K562 (cell line): ENCODE measurements around the gene ERMARD. TPM values are rescaled to one million over a fixed set of nuclear protein-coding genes. Genes with fewer than 3 reads are reported as not detected.

ENCODE experiments used
- ATAC-seq: fragments of 200-7000 bp; cut with Tn5 transposase; 3 replicates; pipeline ENCODE4 v1.9.1; 2020; ENCODE audit warnings: moderate library complexity
- BruUV-seq: library from RNA; stranded (reverse); fragments of 400-500 nt; replicated peaks from 2 replicates; lab custom pipeline; 2021; lab: Mats Ljungman, UMichigan
- CTCF ChIA-PET: fragments of 300-600 bp; formaldehyde crosslinking; extraction: SDS; loops from one replicate; lab custom pipeline; 2021; ENCODE audit warnings: low intra/inter-chr PET ratio; lab: Yijun Ruan, JAX
- POLR2A ChIA-PET: fragments of 300-600, 350-650 bp; sonication (Branson Sonifier 250); formaldehyde crosslinking; extraction: SDS; loops from one replicate; lab custom pipeline; 2021; ENCODE audit warnings: antibody characterized with exemption, inconsistent platforms; lab: Yijun Ruan, JAX
- DNase-seq, 4 experiments: peaks; one replicate each; pipeline versions ENCODE4 v3.0.0 to v3.0.0-alpha.2; 2011 to 2018; ENCODE audit warnings: low spot score in 3 of 4, mixed read lengths in 3 of 4; ENCODE audit errors: extremely low read depth in 1 of 4
- FAIRE-seq: peaks from 2 replicates; lab custom pipeline; 2011; peaks lifted over from hg19 to GRCh38; lab: Jason Lieb, UNC
- H2AFZ ChIP-seq: 2 replicates; pipeline ENCODE4 v1.6.0; 2011; ENCODE audit warnings: low read depth, low read length, control low read depth, inconsistent platforms
- H3K27ac ChIP-seq: fragments of 200-600 bp; 3 replicates; pipeline ENCODE4 v1.8.0; 2011; ENCODE audit warnings: low read depth, mild to moderate bottlenecking, control low read depth, inconsistent platforms, low read length, moderate library complexity, mixed read lengths; ENCODE audit errors: extremely low read depth
- H3K27me3 ChIP-seq, 2 experiments: fragments of 300-600 bp in 1 of 2; 2 replicates in 1 of 2; 3 replicates in 1 of 2; pipeline versions ENCODE4 v1.6.0 to v1.8.0; 2011; ENCODE audit warnings: inconsistent platforms in 2 of 2, low read length in 2 of 2, mild to moderate bottlenecking in 1 of 2, mixed read lengths in 1 of 2, moderate library complexity in 1 of 2; ENCODE audit not compliant: control insufficient read depth in 2 of 2, insufficient read depth in 2 of 2
- H3K36me3 ChIP-seq: fragments of 300-600 bp; 3 replicates; pipeline ENCODE4 v1.8.0; 2011; ENCODE audit warnings: mild to moderate bottlenecking, low read length, inconsistent platforms; ENCODE audit not compliant: control insufficient read depth, insufficient read depth
- H3K4me1 ChIP-seq, 2 experiments: fragments of 200-600 bp in 1 of 2; replicated peaks in 1 of 2; 2 replicates in 1 of 2; 3 replicates in 1 of 2; pipeline versions ENCODE4 v1.5.1 to v1.8.0; 2011; ENCODE audit warnings: inconsistent platforms in 2 of 2, low read length in 2 of 2, mild to moderate bottlenecking in 1 of 2, mixed read lengths in 1 of 2, moderate library complexity in 1 of 2; ENCODE audit not compliant: control insufficient read depth in 2 of 2, insufficient read depth in 2 of 2
- H3K4me2 ChIP-seq: 2 replicates; pipeline ENCODE4 v1.6.1; 2011; ENCODE audit warnings: low read length, control low read depth, inconsistent platforms, mixed read lengths; ENCODE audit not compliant: insufficient read depth
- H3K4me3 ChIP-seq: fragments of 200-600 bp; sonication (generic), shearing (Covaris generic); 2 replicates; pipeline ENCODE4 v1.5.1; 2016; ENCODE audit warnings: control low read depth, inconsistent platforms
- H3K79me2 ChIP-seq: fragments of 200-600 bp; 3 replicates; pipeline ENCODE4 v1.8.0; 2011; ENCODE audit warnings: low read length, inconsistent platforms; ENCODE audit not compliant: control insufficient read depth, insufficient read depth
- H3K9ac ChIP-seq, 2 experiments: 2 replicates each; pipeline versions ENCODE4 v1.6.0 to v1.6.1; 2011; ENCODE audit warnings: low read depth in 2 of 2, low read length in 2 of 2, control low read depth in 1 of 2, inconsistent platforms in 1 of 2, mild to moderate bottlenecking in 1 of 2, mixed read lengths in 1 of 2; ENCODE audit not compliant: insufficient read depth in 1 of 2
- H3K9me1 ChIP-seq: one replicate; pipeline ENCODE4 v1.6.0; 2011; ENCODE audit warnings: inconsistent platforms, mild to moderate bottlenecking, low read length, moderate library complexity; ENCODE audit not compliant: control insufficient read depth, insufficient read depth
- H3K9me3 ChIP-seq: replicated peaks from 2 replicates; pipeline ENCODE4 v1.5.1; 2011; ENCODE audit warnings: low read depth, low read length, inconsistent platforms; ENCODE audit not compliant: control insufficient read depth, insufficient read depth
- H4K20me1 ChIP-seq: replicated peaks from 2 replicates; pipeline ENCODE4 v1.6.1; 2011; ENCODE audit warnings: low read length, inconsistent platforms, mixed read lengths; ENCODE audit not compliant: control insufficient read depth, insufficient read depth
- AFF1 ChIP-seq, 2 experiments: fragments of 450-650 bp; IDR thresholded peaks; 2 replicates each; pipeline ENCODE4 v1.6.1; 2018; ENCODE audit warnings: mild to moderate bottlenecking in 2 of 2, low read depth in 1 of 2; ENCODE audit not compliant: partially characterized antibody in 2 of 2
- AFF4 ChIP-seq: sonication (generic); formaldehyde crosslinking; IDR thresholded peaks from 2 replicates; pipeline ENCODE4 v1.8.0; 2023; ENCODE audit warnings: mild to moderate bottlenecking, missing genetic modification reagents
- HNRNPUL1 ChIP-seq: fragments of 200-400 bp; formaldehyde crosslinking; IDR thresholded peaks from 2 replicates; pipeline ENCODE4 v1.6.1; 2017; ENCODE audit warnings: low read length
- JUND ChIP-seq, 2 experiments: IDR thresholded peaks; 2 replicates in 1 of 2; 3 replicates in 1 of 2; pipeline ENCODE4 v1.6.1; 2011; ENCODE audit warnings: borderline replicate concordance in 2 of 2, low read depth in 2 of 2, low read length in 2 of 2, improper control_type of control experiment in 1 of 2, missing biosample characterization in 1 of 2, missing genetic modification characterization in 1 of 2, missing genetic modification reagents in 1 of 2
- NELFE ChIP-seq: IDR thresholded peaks from 2 replicates; pipeline ENCODE4 v1.6.1; 2011; ENCODE audit warnings: mild to moderate bottlenecking; ENCODE audit not compliant: insufficient read depth, insufficient read length
- NR2F6 ChIP-seq: fragments of 450-650 bp; formaldehyde crosslinking; IDR thresholded peaks from 2 replicates; pipeline ENCODE4 v1.4.0; 2020; ENCODE audit warnings: mild to moderate bottlenecking
- TEAD2 ChIP-seq: fragments of 450-650 bp; IDR thresholded peaks from 2 replicates; pipeline ENCODE4 v1.6.1; 2016; ENCODE audit warnings: missing genetic modification characterization, control low read depth, missing compliant biosample characterization
- ZNF311 ChIP-seq: fragments of 250-450 bp; sonication (Bioruptor Pico); IDR thresholded peaks from 2 replicates; pipeline ENCODE4 v1.4.0; 2020; ENCODE audit warnings: mild to moderate bottlenecking, moderate library complexity
- ZNF316 ChIP-seq: fragments of 450-650 bp; IDR thresholded peaks from 2 replicates; pipeline ENCODE4 v1.6.1; 2016
- ZNF384 ChIP-seq: IDR thresholded peaks from 2 replicates; pipeline ENCODE4 v1.6.1; 2012; ENCODE audit warnings: low read depth, low read length, improper control_type of control experiment
- ZNF561 ChIP-seq: fragments of 450-650 bp; formaldehyde crosslinking; conservative IDR thresholded peaks from 2 replicates; pipeline ENCODE4 v1.4.0; 2020; ENCODE audit warnings: mild to moderate bottlenecking, moderate library complexity
- ZNF740 ChIP-seq, 3 experiments: fragments of 200-800 bp in 1 of 3; sonication (Bioruptor generic) in 1 of 3; sonication (generic) in 1 of 3; formaldehyde crosslinking in 1 of 3; IDR thresholded peaks; 2 replicates each; pipeline versions ENCODE4 v1.6.1 to v1.8.0; 2016 to 2022; ENCODE audit warnings: mild to moderate bottlenecking in 2 of 3, missing compliant biosample characterization in 2 of 3, missing genetic modification characterization in 2 of 3, missing genetic modification reagents in 1 of 3
- WGBS: fragments of 100-300 bp; shearing (Covaris generic); methylation state at CpG from one replicate; pipeline ENCODE4 v1.1.6; 2016; ENCODE audit warnings: low coverage, mixed read lengths; ENCODE audit not compliant: insufficient coverage; ENCODE audit errors: missing lambda C conversion rate; 5-methylcytosine and 5-hydroxymethylcytosine counted together
- in situ Hi-C: fragments of 300-500 bp; cut with MboI; formaldehyde crosslinking; loops from 4 replicates; pipeline ENCODE4 v1.15.0; 2018; ENCODE audit warnings: inconsistent platforms, mixed read lengths
- intact Hi-C: fragments of 100-400 bp; cut with micrococcal nuclease; formaldehyde crosslinking; loops from 2 replicates; pipeline ENCODE4 v1.14.2; 2022
- polyA plus RNA-seq, 8 experiments: library from polyadenylated mRNA; depleted of rRNA in 4 of 8; stranded (reverse) in 5 of 8; unstranded in 3 of 8; fragments of >200 nt; fragmentation: Nextera tagmentation in 2 of 8; fragmentation: Illumina TruSeq in 1 of 8; extraction: Ambion mirVana in 2 of 8; extraction: Trizol in 1 of 8; gene quantifications; 2 replicates each; pipeline versions ENCODE4 v1.2.1 to v1.2.3, GENCODE V29; 2011 to 2014; ENCODE audit warnings: inconsistent platforms in 1 of 8, missing spikeins in 1 of 8
- total RNA-seq, 7 experiments: library from RNA; depleted of rRNA in 6 of 7; stranded (reverse); fragments of >200 nt in 6 of 7; fragmentation: Illumina TruSeq in 2 of 7; extraction: Trizol in 2 of 7; gene quantifications; 2 replicates each; pipeline versions ENCODE4 v1.2.1 to v1.2.3, GENCODE V29; 2011 to 2021; ENCODE audit warnings: low replicate concordance in 1 of 7

ERMARD gene
- total and polyA plus RNA-seq, 9 of the 15 experiments (the other 6 are each of a cell fraction or from before 2014, with no cell fraction given) = 14.5 to 68.6 (median 27.7) TPM

- H3K27me3 ChIP-seq = peaks cover 42 to 53% of the 10 kb centered on the region in 2 experiments
- H3K79me2 ChIP-seq = no peaks in the 10 kb centered on the region
- no peaks in the 10 kb centered on the region for H3K9me1 ChIP-seq
- no TSS peak for BruUV-seq
- CTCF ChIA-PET = no interaction called here
- H3K9me3 ChIP-seq = no peaks in the 10 kb centered on the region
- no peak for DNase-seq
- H3K36me3 ChIP-seq = no peaks in the 10 kb centered on the region
- no peak; the same call in 2 of the 3 replicates for ATAC-seq
- no peak overlapping the region for H3K9ac ChIP-seq
- POLR2A ChIA-PET = interaction anchor here (0.5 to 6.4 kb wide), 5 partner anchors 10 to 25 kb away, joined by 3 to 29 read pairs (median 3); no protein-coding TSS in a partner anchor
- WGBS = 3% methylated on average over 7 of the region's 7 CpGs
- H3K4me1 ChIP-seq = peaks cover 0 to 7% of the 10 kb centered on the region in 2 experiments; a peak in 2 of 5 replicates
- no peak overlapping the region for H3K4me3 ChIP-seq
- H4K20me1 ChIP-seq = peaks cover 6% of the 10 kb centered on the region; the same call in 1 of the 2 replicates
- H3K4me2 ChIP-seq = no peak overlapping the region
- FAIRE-seq = peak; percentile 69
- H2AFZ ChIP-seq = no peak overlapping the region
- in situ Hi-C loops (no loop called here), intact Hi-C loops (no loop called here)
- H3K27ac ChIP-seq = no peak overlapping the region
- TF ChIP-seq ZNF561 (CRISPR knock-in tag) (no peak), NELFE (no peak), ZNF384 (no peak), HNRNPUL1 (no peak), ZNF316 (no peak), NR2F6 (CRISPR knock-in tag) (no peak), TEAD2 (tag) (no peak), ZNF311 (no peak), JUND (IDR thresholded peaks at IDR 0.05; ENCODE audit: borderline replicate concordance, low read depth, low read length) (no peak), JUND (tag; IDR thresholded peaks at IDR 0.05; ENCODE audit: borderline replicate concordance, low read depth, low read length) (no peak), AFF1 (IDR thresholded peaks at IDR 0.05; ENCODE audit: low read depth in 1 of 2, partially characterized antibody in 2 of 2) (no peak), ZNF740 (CRISPR knock-in tag; IDR thresholded peaks at IDR 0.05) (no peak), ZNF740 (tag; IDR thresholded peaks at IDR 0.05) (no peak), AFF4 (CRISPR knock-in tag) (no peak)
Measured at GRCh38 chr6:169803271-169803811, 51.9 kb downstream of the ERMARD start.
